Measurements from ENCODE around the gene FOXE3.
"Not testable (repeated sequence)": the region's sequence is repeated elsewhere in the genome, so short reads cannot be mapped to it uniquely, and the experiment has no call there.

Gene FOXE3

GRCh38 chr1:47450606-47451005 lies 34.5 kb downstream of the FOXE3 start:
- no peak for DNase-seq

GRCh38 chr1:47452426-47452825 lies 36.3 kb downstream of the FOXE3 start:
- no peak for DNase-seq

- DNase-seq = not testable (repeated sequence)
Observed at GRCh38 chr1:47453910-47454309, 37.8 kb downstream of the FOXE3 start.

GRCh38 chr1:47456250-47456649 lies 40.2 kb downstream of the FOXE3 start:
- no peak for DNase-seq

- DNase-seq = not testable (repeated sequence)
Observed at GRCh38 chr1:47457547-47457946, 41.5 kb downstream of the FOXE3 start.

- peak; percentile 37 for DNase-seq
Observed at GRCh38 chr1:47459253-47459788, 43.2 kb downstream of the FOXE3 start.

- no peak for DNase-seq
Observed at GRCh38 chr1:47460040-47460439, 44.0 kb downstream of the FOXE3 start.

- DNase-seq = no peak
Observed at GRCh38 chr1:47460456-47460855, 44.4 kb downstream of the FOXE3 start.

GRCh38 chr1:47465605-47466004 lies 49.5 kb downstream of the FOXE3 start:
- DNase-seq = no peak
